Neural cell (in vitro differentiated cells): ENCODE measurements around the gene RNF149. TPM values are rescaled to one million over a fixed set of nuclear protein-coding genes. Genes with fewer than 3 reads are reported as not detected.

Source experiments
- H2AFZ ChIP-seq: fragments of 200-600, 300-800 bp; sonication (generic), shearing (Covaris generic); 2 replicates; pipeline ENCODE4 v1.6.0; 2014; ENCODE audit warnings: low read depth, mild to moderate bottlenecking, antibody characterized with exemption, low read length, moderate library complexity
- H3F3A ChIP-seq: fragments of 200-600 bp; shearing (Covaris generic); 2 replicates; pipeline ENCODE4 v1.6.1; 2016; ENCODE audit warnings: mild to moderate bottlenecking, moderate library complexity, mixed read lengths, antibody characterized with exemption, low read length; ENCODE audit not compliant: insufficient read depth, poor library complexity, severe bottlenecking
- H3K27ac ChIP-seq: fragments of 200-600, 300-800 bp; sonication (generic), shearing (Covaris generic); 2 replicates; pipeline ENCODE4 v1.5.1; 2014; ENCODE audit warnings: mild to moderate bottlenecking, low read length, moderate library complexity
- H3K27me3 ChIP-seq: fragments of 300-800, 200-600 bp; sonication (generic), shearing (Covaris generic); 2 replicates; pipeline ENCODE4 v1.6.0; 2014; ENCODE audit warnings: mild to moderate bottlenecking, low read depth, low read length, moderate library complexity; ENCODE audit not compliant: insufficient read depth
- H3K36me3 ChIP-seq: fragments of 300-800, 200-600 bp; sonication (generic), shearing (Covaris generic); 2 replicates; pipeline ENCODE4 v1.5.1; 2014; ENCODE audit warnings: mild to moderate bottlenecking, antibody characterized with exemption, low read length, moderate library complexity; ENCODE audit not compliant: insufficient read depth
- H3K4me2 ChIP-seq: fragments of 300-800, 200-600 bp; sonication (generic), shearing (Covaris generic); 2 replicates; pipeline ENCODE4 v1.6.0; 2014; ENCODE audit warnings: mild to moderate bottlenecking, low read length
- H3K4me3 ChIP-seq: fragments of 300-800, 200-600 bp; sonication (generic), shearing (Covaris generic); 2 replicates; pipeline ENCODE4 v1.5.1; 2014; ENCODE audit warnings: mild to moderate bottlenecking, low read length, moderate library complexity
- H3K79me2 ChIP-seq: fragments of 200-600 bp; shearing (Covaris generic); replicated peaks from 2 replicates; pipeline ENCODE4 v1.6.0; 2014; ENCODE audit warnings: mild to moderate bottlenecking, low read length, moderate library complexity; ENCODE audit not compliant: insufficient read depth
- H3K9ac ChIP-seq: fragments of 300-800, 200-600 bp; sonication (generic), shearing (Covaris generic); 2 replicates; pipeline ENCODE4 v1.6.1; 2016; ENCODE audit warnings: mild to moderate bottlenecking, low read length, mixed read lengths
- H3K9me2 ChIP-seq: fragments of 200-600 bp; shearing (Covaris generic); 2 replicates; pipeline ENCODE4 v1.6.1; 2016; ENCODE audit warnings: mild to moderate bottlenecking, low read length, mixed read lengths; ENCODE audit not compliant: insufficient read depth
- H3K9me3 ChIP-seq: fragments of 200-600, 300-800 bp; sonication (generic), shearing (Covaris generic); 2 replicates; pipeline ENCODE4 v1.6.1; 2016; ENCODE audit warnings: mild to moderate bottlenecking, mixed run types, low read length, moderate library complexity, mixed read lengths
- H4K20me1 ChIP-seq: fragments of 200-600 bp; shearing (Covaris generic); 2 replicates; pipeline ENCODE4 v1.6.1; 2016; ENCODE audit warnings: mild to moderate bottlenecking, mixed run types; ENCODE audit not compliant: insufficient read depth
- EP300 ChIP-seq: fragments of 450-650 bp; conservative IDR thresholded peaks from 2 replicates; pipeline ENCODE4 v1.6.1; 2014; ENCODE audit warnings: antibody characterized with exemption, mild to moderate bottlenecking, moderate library complexity; ENCODE audit not compliant: poor library complexity, severe bottlenecking
- EZH2 ChIP-seq: fragments of 200-600, 300-800 bp; shearing (Covaris generic), sonication (generic); IDR thresholded peaks from 2 replicates; pipeline ENCODE4 v1.6.1; 2014; ENCODE audit warnings: antibody characterized with exemption, low read length, borderline replicate concordance, mild to moderate bottlenecking; ENCODE audit not compliant: insufficient read depth, poor library complexity, severe bottlenecking
- MXI1 ChIP-seq: fragments of 450-650 bp; conservative IDR thresholded peaks from 2 replicates; pipeline ENCODE4 v1.6.1; 2014; ENCODE audit warnings: antibody characterized with exemption, mild to moderate bottlenecking; ENCODE audit not compliant: poor library complexity, severe bottlenecking
- POLR2AphosphoS5 ChIP-seq: IDR thresholded peaks from 2 replicates; pipeline ENCODE4 v1.6.1; 2012
- RAD21 ChIP-seq: fragments of 450-650 bp; conservative IDR thresholded peaks from 2 replicates; pipeline ENCODE4 v1.6.1; 2014; ENCODE audit warnings: antibody characterized with exemption, mild to moderate bottlenecking, moderate library complexity
- SMC3 ChIP-seq: fragments of 450-650 bp; conservative IDR thresholded peaks from 2 replicates; pipeline ENCODE4 v1.6.1; 2014; ENCODE audit warnings: antibody characterized with exemption, mild to moderate bottlenecking, moderate library complexity; ENCODE audit not compliant: poor library complexity
- TAF1 ChIP-seq: IDR thresholded peaks from 2 replicates; pipeline ENCODE4 v1.6.1; 2012; ENCODE audit warnings: low read depth
- polyA plus RNA-seq: library from polyadenylated mRNA; depleted of rRNA; stranded (reverse); fragments of >200 nt; gene quantifications from 2 replicates; pipeline ENCODE4 v1.2.3, GENCODE V29; 2014
- TF ChIP-seq, protein P1 (sequence below): IDR thresholded peaks from 2 replicates; pipeline ENCODE4 v1.6.1; 2012; ENCODE audit warnings: borderline replicate concordance
- TF ChIP-seq, protein P2 (sequence below): fragments of 450-650 bp; IDR thresholded peaks from 2 replicates; pipeline ENCODE4 v1.5.1; 2014; ENCODE audit warnings: antibody characterized with exemption, mild to moderate bottlenecking, moderate library complexity; ENCODE audit not compliant: poor library complexity, severe bottlenecking

RNF149 gene
- polyA plus RNA-seq, 1 donor from 2014 or later, result 39.7 TPM

DNA sequence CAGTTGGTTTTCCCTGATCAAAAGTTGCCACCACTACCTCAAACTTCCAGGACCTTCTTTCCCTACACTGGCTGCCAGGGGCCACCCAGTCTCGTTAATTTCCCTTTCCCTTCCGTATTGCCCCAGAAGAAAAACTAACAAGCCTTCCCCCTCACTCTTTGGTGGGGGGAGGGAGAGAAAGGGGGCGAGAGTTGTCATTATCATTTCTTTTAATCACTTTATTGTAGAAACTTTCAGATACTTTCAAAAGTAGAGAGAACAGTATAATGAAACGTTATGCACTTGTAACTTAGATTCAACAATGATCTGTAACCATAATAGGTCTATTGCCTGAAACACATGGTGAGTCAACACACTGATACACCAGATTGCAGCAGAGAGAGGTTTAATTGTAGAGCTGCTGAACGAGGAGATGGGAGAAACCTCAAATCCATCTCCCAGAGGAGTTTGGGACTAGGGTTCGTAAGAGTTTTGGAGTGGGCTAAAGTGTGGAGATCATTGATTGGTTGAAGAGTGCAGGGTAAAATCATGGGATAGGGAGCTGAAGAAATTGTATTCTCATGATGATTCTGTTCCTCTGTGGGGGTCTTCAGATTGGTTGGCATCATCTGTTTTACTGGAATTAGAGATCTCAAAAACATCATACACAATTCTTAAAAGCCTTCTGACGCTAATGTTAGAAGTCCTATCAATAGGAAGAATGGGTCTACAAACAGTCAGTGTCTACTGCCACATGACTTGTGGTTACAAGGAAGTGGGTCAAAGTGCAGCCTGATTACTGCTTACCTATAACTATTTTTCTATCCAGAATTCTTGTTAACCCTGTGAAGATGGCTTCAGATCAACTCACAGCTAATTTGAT, 2.6 kb upstream of the RNF149 start:
- Histone ChIP-seq H3K79me2 (peaks cover 16% of the 10 kb centered on the region), H3K9me3 (no peaks in the 10 kb centered on the region), H3K9ac (no peak overlapping the region), H3K9me2 (no peaks in the 10 kb centered on the region), H3K4me3 (no peak overlapping the region), H2AFZ (no peak overlapping the region), H3K4me2 (no peak overlapping the region), H3K27me3 (no peaks in the 10 kb centered on the region), H3K27ac (no peak overlapping the region), H3K36me3 (no peaks in the 10 kb centered on the region), H3F3A (no peaks in the 10 kb centered on the region), H4K20me1 (no peaks in the 10 kb centered on the region)
- no peak for TF ChIP-seq MXI1
- no peak for TF ChIP-seq POLR2AphosphoS5
- TF ChIP-seq EZH2, result no peak
- TF ChIP-seq, protein P1, sequence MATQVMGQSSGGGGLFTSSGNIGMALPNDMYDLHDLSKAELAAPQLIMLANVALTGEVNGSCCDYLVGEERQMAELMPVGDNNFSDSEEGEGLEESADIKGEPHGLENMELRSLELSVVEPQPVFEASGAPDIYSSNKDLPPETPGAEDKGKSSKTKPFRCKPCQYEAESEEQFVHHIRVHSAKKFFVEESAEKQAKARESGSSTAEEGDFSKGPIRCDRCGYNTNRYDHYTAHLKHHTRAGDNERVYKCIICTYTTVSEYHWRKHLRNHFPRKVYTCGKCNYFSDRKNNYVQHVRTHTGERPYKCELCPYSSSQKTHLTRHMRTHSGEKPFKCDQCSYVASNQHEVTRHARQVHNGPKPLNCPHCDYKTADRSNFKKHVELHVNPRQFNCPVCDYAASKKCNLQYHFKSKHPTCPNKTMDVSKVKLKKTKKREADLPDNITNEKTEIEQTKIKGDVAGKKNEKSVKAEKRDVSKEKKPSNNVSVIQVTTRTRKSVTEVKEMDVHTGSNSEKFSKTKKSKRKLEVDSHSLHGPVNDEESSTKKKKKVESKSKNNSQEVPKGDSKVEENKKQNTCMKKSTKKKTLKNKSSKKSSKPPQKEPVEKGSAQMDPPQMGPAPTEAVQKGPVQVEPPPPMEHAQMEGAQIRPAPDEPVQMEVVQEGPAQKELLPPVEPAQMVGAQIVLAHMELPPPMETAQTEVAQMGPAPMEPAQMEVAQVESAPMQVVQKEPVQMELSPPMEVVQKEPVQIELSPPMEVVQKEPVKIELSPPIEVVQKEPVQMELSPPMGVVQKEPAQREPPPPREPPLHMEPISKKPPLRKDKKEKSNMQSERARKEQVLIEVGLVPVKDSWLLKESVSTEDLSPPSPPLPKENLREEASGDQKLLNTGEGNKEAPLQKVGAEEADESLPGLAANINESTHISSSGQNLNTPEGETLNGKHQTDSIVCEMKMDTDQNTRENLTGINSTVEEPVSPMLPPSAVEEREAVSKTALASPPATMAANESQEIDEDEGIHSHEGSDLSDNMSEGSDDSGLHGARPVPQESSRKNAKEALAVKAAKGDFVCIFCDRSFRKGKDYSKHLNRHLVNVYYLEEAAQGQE, result no peak
- TF ChIP-seq EP300, result no peak
- TF ChIP-seq TAF1, result no peak
- no peak for TF ChIP-seq SMC3
- TF ChIP-seq RAD21, result no peak
- TF ChIP-seq, protein P2, sequence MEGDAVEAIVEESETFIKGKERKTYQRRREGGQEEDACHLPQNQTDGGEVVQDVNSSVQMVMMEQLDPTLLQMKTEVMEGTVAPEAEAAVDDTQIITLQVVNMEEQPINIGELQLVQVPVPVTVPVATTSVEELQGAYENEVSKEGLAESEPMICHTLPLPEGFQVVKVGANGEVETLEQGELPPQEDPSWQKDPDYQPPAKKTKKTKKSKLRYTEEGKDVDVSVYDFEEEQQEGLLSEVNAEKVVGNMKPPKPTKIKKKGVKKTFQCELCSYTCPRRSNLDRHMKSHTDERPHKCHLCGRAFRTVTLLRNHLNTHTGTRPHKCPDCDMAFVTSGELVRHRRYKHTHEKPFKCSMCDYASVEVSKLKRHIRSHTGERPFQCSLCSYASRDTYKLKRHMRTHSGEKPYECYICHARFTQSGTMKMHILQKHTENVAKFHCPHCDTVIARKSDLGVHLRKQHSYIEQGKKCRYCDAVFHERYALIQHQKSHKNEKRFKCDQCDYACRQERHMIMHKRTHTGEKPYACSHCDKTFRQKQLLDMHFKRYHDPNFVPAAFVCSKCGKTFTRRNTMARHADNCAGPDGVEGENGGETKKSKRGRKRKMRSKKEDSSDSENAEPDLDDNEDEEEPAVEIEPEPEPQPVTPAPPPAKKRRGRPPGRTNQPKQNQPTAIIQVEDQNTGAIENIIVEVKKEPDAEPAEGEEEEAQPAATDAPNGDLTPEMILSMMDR, result no peak

DNA sequence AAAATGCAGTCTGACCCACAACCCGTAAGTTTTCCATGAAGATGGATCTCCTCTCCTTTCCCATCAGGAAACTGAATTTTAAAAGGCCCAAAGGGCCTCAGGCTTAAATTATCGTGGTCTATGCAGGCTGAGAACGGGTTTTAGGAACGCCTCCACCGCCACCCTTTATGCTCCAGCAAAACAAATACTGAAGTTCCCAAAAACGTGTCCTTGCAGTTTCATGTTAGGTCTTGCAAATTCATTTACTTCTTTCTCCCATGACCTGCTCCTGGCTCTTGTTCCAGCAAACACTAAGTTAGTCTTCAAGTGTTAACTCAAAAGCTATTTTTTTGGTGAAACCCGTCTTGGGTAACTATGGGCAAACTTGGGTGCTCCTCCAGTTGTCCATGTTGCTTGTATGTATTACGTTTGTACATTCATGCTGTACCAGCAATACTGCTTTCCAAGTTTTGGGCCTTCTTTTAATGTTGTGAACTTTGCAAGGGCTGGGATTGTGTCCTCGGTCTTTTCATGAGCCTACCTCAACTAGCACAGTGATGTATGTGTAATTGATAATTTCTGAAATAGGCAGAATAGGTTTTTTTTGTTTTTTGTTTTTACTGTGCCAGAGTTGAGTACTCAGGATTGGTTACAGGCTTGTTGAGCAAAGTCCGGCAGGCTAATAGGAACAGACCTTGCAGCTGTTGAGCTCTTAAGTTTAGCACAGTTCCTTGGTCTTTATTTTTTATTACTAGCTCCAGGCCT, 1.8 kb upstream of the RNF149 start:
- H3K9ac ChIP-seq, result no peak overlapping the region
- TF ChIP-seq RAD21 (no peak), TAF1 (no peak), MXI1 (no peak), EP300 (no peak), EZH2 (no peak), POLR2AphosphoS5 (no peak), SMC3 (no peak)
- TF ChIP-seq, protein P1, result no peak
- TF ChIP-seq, protein P2, result no peak
- no peak overlapping the region for H2AFZ ChIP-seq
- H3F3A ChIP-seq, result no peaks in the 10 kb centered on the region
- H3K4me3 ChIP-seq, result no peak overlapping the region
- H3K9me3 ChIP-seq, result no peaks in the 10 kb centered on the region
- no peaks in the 10 kb centered on the region for H3K9me2 ChIP-seq
- no peaks in the 10 kb centered on the region for H3K36me3 ChIP-seq
- H3K27ac ChIP-seq, result no peak overlapping the region
- H4K20me1 ChIP-seq, result no peaks in the 10 kb centered on the region
- H3K79me2 ChIP-seq, result peaks cover 23% of the 10 kb centered on the region
- no peak overlapping the region for H3K4me2 ChIP-seq
- no peaks in the 10 kb centered on the region for H3K27me3 ChIP-seq
